ENCODE results near the gene GRAMD1A. TPM values are rescaled to one million over a fixed set of nuclear protein-coding genes. Genes with fewer than 3 reads are reported as not detected.

Gene GRAMD1A
- polyA plus RNA-seq, 1 experiment, result 74.9 TPM

DNA sequence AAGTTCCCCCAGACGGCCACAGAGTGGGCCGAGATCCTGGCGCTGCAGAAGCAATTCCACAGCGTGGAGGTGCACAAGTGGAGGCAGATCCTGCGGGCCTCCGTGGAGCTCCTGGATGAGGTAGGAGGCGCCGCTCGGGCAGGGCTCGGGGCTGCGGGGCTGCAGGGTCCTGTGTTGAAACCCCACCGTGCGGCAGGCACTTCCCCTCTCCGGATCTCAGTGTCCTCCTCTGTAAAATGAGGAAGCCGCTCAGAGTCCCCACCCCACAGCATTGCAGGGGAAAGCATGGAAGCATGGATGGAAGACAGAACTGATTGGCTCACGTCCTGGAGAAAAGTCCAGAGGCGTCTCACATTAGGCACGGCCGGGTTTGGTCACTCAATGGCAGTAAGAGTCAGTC is 23.3 kb downstream of the GRAMD1A start:
- Histone ChIP-seq H3K4me3 (ENCODE audit: low read depth, low read length) (no peak overlapping the region), H3K27me3 (ENCODE audit: control insufficient read depth, insufficient read depth, low read length) (no peaks in the 10 kb centered on the region), H3K36me3 (ENCODE audit: control insufficient read depth, insufficient read depth, low read length) (peaks cover 47% of the 10 kb centered on the region)
- ChIA-PET POLR2A (no interaction called here), CTCF (no interaction called here)
- TF ChIP-seq, protein P1, sequence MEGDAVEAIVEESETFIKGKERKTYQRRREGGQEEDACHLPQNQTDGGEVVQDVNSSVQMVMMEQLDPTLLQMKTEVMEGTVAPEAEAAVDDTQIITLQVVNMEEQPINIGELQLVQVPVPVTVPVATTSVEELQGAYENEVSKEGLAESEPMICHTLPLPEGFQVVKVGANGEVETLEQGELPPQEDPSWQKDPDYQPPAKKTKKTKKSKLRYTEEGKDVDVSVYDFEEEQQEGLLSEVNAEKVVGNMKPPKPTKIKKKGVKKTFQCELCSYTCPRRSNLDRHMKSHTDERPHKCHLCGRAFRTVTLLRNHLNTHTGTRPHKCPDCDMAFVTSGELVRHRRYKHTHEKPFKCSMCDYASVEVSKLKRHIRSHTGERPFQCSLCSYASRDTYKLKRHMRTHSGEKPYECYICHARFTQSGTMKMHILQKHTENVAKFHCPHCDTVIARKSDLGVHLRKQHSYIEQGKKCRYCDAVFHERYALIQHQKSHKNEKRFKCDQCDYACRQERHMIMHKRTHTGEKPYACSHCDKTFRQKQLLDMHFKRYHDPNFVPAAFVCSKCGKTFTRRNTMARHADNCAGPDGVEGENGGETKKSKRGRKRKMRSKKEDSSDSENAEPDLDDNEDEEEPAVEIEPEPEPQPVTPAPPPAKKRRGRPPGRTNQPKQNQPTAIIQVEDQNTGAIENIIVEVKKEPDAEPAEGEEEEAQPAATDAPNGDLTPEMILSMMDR (IDR thresholded peaks at IDR 0.05; ENCODE audit: insufficient read depth, low read depth, low read length), result no peak
- no peak for DNase-seq (ENCODE audit: low read depth)

DNA sequence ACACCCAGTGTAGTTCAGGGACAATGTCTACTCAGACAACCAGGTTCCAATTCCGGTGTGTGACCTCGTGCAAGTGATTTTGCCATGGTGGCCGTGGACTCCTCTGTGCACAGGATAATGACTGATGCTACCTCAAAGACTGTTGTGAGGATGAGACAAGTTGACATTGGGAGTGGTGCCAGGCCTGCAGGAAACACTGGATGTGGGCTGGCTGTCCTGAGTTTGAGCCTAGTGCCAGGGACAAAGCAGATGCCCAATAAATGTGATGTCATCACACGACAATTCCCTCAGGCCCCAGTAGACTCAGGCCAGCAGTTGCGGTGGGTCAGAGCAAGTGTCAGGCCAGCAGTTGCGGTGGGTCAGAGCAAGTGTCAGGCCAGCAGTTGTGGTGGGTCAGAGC is 24.0 kb downstream of the GRAMD1A start:
- CTCF ChIA-PET, result no interaction called here
- peaks cover 42% of the 10 kb centered on the region for H3K36me3 ChIP-seq (ENCODE audit: control insufficient read depth, insufficient read depth, low read length)
- TF ChIP-seq, protein P1 (IDR thresholded peaks at IDR 0.05; ENCODE audit: insufficient read depth, low read depth, low read length), result no peak
- H3K27me3 ChIP-seq (ENCODE audit: control insufficient read depth, insufficient read depth, low read length), result no peaks in the 10 kb centered on the region
- no peak for DNase-seq (ENCODE audit: low read depth)
- POLR2A ChIA-PET, result no interaction called here
- no peak overlapping the region for H3K4me3 ChIP-seq (ENCODE audit: low read depth, low read length)

DNA sequence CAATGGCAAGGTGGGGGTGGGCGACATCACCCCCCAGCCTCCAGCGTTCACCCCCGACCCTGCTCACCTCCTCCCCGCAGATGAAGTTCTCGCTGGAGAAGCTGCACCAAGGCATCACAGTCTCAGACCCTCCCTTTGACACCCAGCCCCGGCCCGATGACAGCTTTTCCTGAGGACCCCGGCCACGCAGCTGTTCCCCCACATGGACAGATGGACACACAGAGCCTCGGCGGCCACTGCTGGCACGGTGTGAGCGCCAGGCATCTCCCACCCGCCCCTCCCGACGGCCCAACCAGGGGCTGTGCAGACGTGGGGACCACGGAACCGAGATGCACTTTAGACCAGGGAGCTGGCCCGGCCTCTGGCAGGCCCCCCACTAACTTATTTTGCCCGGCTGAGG is 25.8 kb downstream of the GRAMD1A start:
- CTCF ChIA-PET, result interaction anchor here (0.8 to 2.6 kb wide), 4 partner anchors 13 to 54 kb away, joined by 3 to 18 read pairs (median 4); no protein-coding TSS in a partner anchor
- no peaks in the 10 kb centered on the region for H3K27me3 ChIP-seq (ENCODE audit: control insufficient read depth, insufficient read depth, low read length)
- TF ChIP-seq, protein P1 (IDR thresholded peaks at IDR 0.05; ENCODE audit: insufficient read depth, low read depth, low read length), result no peak
- no peak overlapping the region for H3K4me3 ChIP-seq (ENCODE audit: low read depth, low read length)
- POLR2A ChIA-PET, result interaction anchor here (0.5 kb wide), 1 partner anchor 713 kb away, joined by 3 read pairs; no protein-coding TSS in a partner anchor
- H3K36me3 ChIP-seq (ENCODE audit: control insufficient read depth, insufficient read depth, low read length), result peaks cover 30% of the 10 kb centered on the region
- DNase-seq (ENCODE audit: low read depth), result no peak

DNA sequence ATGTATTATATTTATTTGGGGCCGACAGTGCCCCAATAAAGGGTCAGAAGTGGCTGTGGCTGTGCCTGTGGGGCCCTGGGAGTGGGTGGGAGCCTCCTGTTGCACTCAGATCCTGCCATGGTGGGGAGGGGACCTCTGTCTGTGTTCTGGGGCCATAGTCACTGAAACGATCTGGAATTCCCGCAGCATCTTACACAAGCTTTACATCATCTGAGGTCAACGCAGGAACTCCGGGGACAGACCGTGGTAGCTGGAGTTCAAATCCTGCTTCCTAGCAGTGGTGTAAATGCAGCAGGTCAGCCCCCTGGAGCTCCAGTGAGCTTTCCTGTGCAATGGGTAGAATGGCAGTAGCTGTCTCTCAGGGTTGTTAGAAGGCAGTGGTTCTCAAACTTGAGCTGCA is 26.3 kb downstream of the GRAMD1A start:
- TF ChIP-seq, protein P1 (IDR thresholded peaks at IDR 0.05; ENCODE audit: insufficient read depth, low read depth, low read length), result no peak
- Histone ChIP-seq H3K27me3 (ENCODE audit: control insufficient read depth, insufficient read depth, low read length) (no peaks in the 10 kb centered on the region), H3K4me3 (ENCODE audit: low read depth, low read length) (no peak overlapping the region), H3K36me3 (ENCODE audit: control insufficient read depth, insufficient read depth, low read length) (peaks cover 26% of the 10 kb centered on the region)
- ChIA-PET CTCF (interaction anchor here (0.8 to 2.6 kb wide), 4 partner anchors 13 to 54 kb away, joined by 3 to 18 read pairs (median 4); no protein-coding TSS in a partner anchor), POLR2A (interaction anchor here (0.5 kb wide), 1 partner anchor 713 kb away, joined by 3 read pairs; no protein-coding TSS in a partner anchor)
- DNase-seq (ENCODE audit: low read depth), result no peak

DNA sequence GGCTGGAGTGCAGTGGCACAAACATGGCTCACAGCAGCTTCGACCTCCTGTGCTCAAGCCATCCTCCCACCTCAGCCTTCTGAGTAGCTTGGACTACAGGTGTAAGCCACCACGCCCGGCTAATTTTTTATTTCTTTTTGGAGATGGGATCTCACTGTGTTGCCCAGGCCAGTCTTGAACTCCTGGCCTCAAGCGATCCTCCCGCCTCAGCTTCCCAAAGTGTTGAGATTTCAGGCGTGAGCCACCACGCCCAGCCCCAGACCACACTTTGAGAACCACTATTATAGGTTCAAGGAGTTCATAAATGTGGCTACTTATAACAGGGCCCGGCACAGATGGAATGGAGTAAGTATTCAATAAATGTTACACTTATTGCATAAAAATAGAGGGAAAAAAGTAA is 26.9 kb downstream of the GRAMD1A start:
- ChIA-PET POLR2A (no interaction called here), CTCF (interaction anchor here (0.8 to 2.6 kb wide), 4 partner anchors 14 to 55 kb away, joined by 3 to 18 read pairs (median 4); no protein-coding TSS in a partner anchor)
- TF ChIP-seq, protein P1 (IDR thresholded peaks at IDR 0.05; ENCODE audit: insufficient read depth, low read depth, low read length), result no peak
- Histone ChIP-seq H3K4me3 (ENCODE audit: low read depth, low read length) (no peak overlapping the region), H3K36me3 (ENCODE audit: control insufficient read depth, insufficient read depth, low read length) (peaks cover 21% of the 10 kb centered on the region), H3K27me3 (ENCODE audit: control insufficient read depth, insufficient read depth, low read length) (no peaks in the 10 kb centered on the region)
- no peak for DNase-seq (ENCODE audit: low read depth)

Data from BJ (cell line).